OCI-LY1 (cell line): Measurements from ENCODE around the gene PHLPP1.

Experiments used
- H2AFZ ChIP-seq: fragments of 200-600 bp; sonication (generic), shearing (Covaris generic); 2 replicates; pipeline ENCODE4 v1.6.0; 2014; ENCODE audit warnings: antibody characterized with exemption, mild to moderate bottlenecking, low read length
- H3F3A ChIP-seq: fragments of 200-600 bp; sonication (generic), shearing (Covaris generic); 2 replicates; pipeline ENCODE4 v1.6.0; 2014; ENCODE audit warnings: mild to moderate bottlenecking, antibody characterized with exemption, low read length, moderate library complexity; ENCODE audit not compliant: insufficient read depth
- H3K27ac ChIP-seq: fragments of 200-600 bp; sonication (generic); 2 replicates; pipeline ENCODE4 v1.5.1; 2014; ENCODE audit warnings: low read length, mixed run types, mild to moderate bottlenecking, low read depth; ENCODE audit not compliant: poor library complexity, severe bottlenecking
- H3K27me3 ChIP-seq: fragments of 200-600 bp; sonication (generic); 2 replicates; pipeline ENCODE4 v1.6.0; 2014; ENCODE audit warnings: antibody characterized with exemption, mild to moderate bottlenecking, low read length, moderate library complexity; ENCODE audit not compliant: insufficient read depth
- H3K36me3 ChIP-seq: fragments of 200-600 bp; sonication (generic); 2 replicates; pipeline ENCODE4 v1.6.1; 2014; ENCODE audit warnings: mild to moderate bottlenecking, antibody characterized with exemption, low read length, moderate library complexity, mixed read lengths; ENCODE audit not compliant: insufficient read depth
- H3K4me1 ChIP-seq: fragments of 200-600 bp; sonication (generic); 2 replicates; pipeline ENCODE4 v1.5.1; 2014; ENCODE audit warnings: mild to moderate bottlenecking, low read length, moderate library complexity; ENCODE audit not compliant: insufficient read depth, severe bottlenecking
- H3K4me2 ChIP-seq: fragments of 200-600 bp; sonication (generic), shearing (Covaris generic); 2 replicates; pipeline ENCODE4 v1.6.1; 2014; ENCODE audit warnings: low read length
- H3K4me3 ChIP-seq: fragments of 200-600 bp; sonication (generic); 2 replicates; pipeline ENCODE4 v1.5.1; 2014; ENCODE audit warnings: low read length, low read depth, mild to moderate bottlenecking, mixed read lengths; ENCODE audit not compliant: poor library complexity, severe bottlenecking
- H3K79me2 ChIP-seq: fragments of 200-600 bp; shearing (Covaris generic); 2 replicates; pipeline ENCODE4 v1.6.1; 2016; ENCODE audit warnings: mixed run types, low read length, mixed read lengths; ENCODE audit not compliant: insufficient read depth
- H3K9ac ChIP-seq: fragments of 200-600 bp; sonication (generic), shearing (Covaris generic); 2 replicates; pipeline ENCODE4 v1.6.1; 2014; ENCODE audit warnings: mild to moderate bottlenecking, low read length, mixed read lengths
- H3K9me2 ChIP-seq: fragments of 200-600 bp; sonication (generic), shearing (Covaris generic); 2 replicates; pipeline ENCODE4 v1.6.1; 2014; ENCODE audit warnings: low read depth, mild to moderate bottlenecking, low read length, mixed read lengths
- H3K9me3 ChIP-seq: fragments of 200-600 bp; shearing (Covaris generic); 2 replicates; pipeline ENCODE4 v1.6.1; 2014; ENCODE audit warnings: low read length, mixed read lengths
- H4K20me1 ChIP-seq: fragments of 200-600 bp; sonication (generic), shearing (Covaris generic); 2 replicates; pipeline ENCODE4 v1.6.0; 2016; ENCODE audit warnings: mild to moderate bottlenecking, low read length; ENCODE audit not compliant: insufficient read depth
- CTCF ChIP-seq: fragments of 200-600 bp; sonication (generic), shearing (Covaris generic); IDR thresholded peaks from 2 replicates; pipeline ENCODE4 v1.5.1; 2017; ENCODE audit warnings: mild to moderate bottlenecking, antibody characterized with exemption, low read length, moderate library complexity, mixed read lengths
- EZH2 ChIP-seq: fragments of 200-600 bp; sonication (generic), shearing (Covaris generic); IDR thresholded peaks from 2 replicates; pipeline ENCODE4 v1.8.0; 2017; ENCODE audit warnings: borderline replicate concordance, mixed run types, mild to moderate bottlenecking, antibody characterized with exemption, low read length, moderate library complexity, mixed read lengths

Gene PHLPP1

GRCh38 chr18:62899534-62899933, 184.2 kb downstream of the PHLPP1 start:
- Histone ChIP-seq H3K4me2 (no peak overlapping the region), H3K36me3 (no peaks in the 10 kb centered on the region), H3K27ac (no peak overlapping the region), H2AFZ (no peak overlapping the region), H4K20me1 (no peaks in the 10 kb centered on the region), H3K79me2 (no peaks in the 10 kb centered on the region), H3F3A (no peaks in the 10 kb centered on the region), H3K27me3 (no peaks in the 10 kb centered on the region), H3K4me3 (no peak overlapping the region), H3K9me3 (no peaks in the 10 kb centered on the region), H3K4me1 (no peaks in the 10 kb centered on the region), H3K9ac (no peak overlapping the region), H3K9me2 (no peaks in the 10 kb centered on the region)
- TF ChIP-seq CTCF (no peak), EZH2 (no peak)

- no peak overlapping the region for H3K4me3 ChIP-seq
- no peak overlapping the region for H2AFZ ChIP-seq
- no peak overlapping the region for H3K27ac ChIP-seq
- no peaks in the 10 kb centered on the region for H3K79me2 ChIP-seq
- no peaks in the 10 kb centered on the region for H3K27me3 ChIP-seq
- no peak for TF ChIP-seq CTCF
- no peak for TF ChIP-seq EZH2
- no peaks in the 10 kb centered on the region for H3K36me3 ChIP-seq
- H4K20me1 ChIP-seq, result no peaks in the 10 kb centered on the region
- H3K4me2 ChIP-seq, result no peak overlapping the region
- H3K9me2 ChIP-seq, result no peaks in the 10 kb centered on the region
- no peaks in the 10 kb centered on the region for H3K4me1 ChIP-seq
- no peaks in the 10 kb centered on the region for H3F3A ChIP-seq
- H3K9ac ChIP-seq, result no peak overlapping the region
- H3K9me3 ChIP-seq, result no peaks in the 10 kb centered on the region
Observed at GRCh38 chr18:62900132-62900883, 185.0 kb downstream of the PHLPP1 start.

GRCh38 chr18:62902776-62903175, 187.4 kb downstream of the PHLPP1 start:
- Histone ChIP-seq H3F3A (no peaks in the 10 kb centered on the region), H3K36me3 (no peaks in the 10 kb centered on the region), H3K4me1 (no peaks in the 10 kb centered on the region), H3K4me2 (no peak overlapping the region), H3K27me3 (no peaks in the 10 kb centered on the region), H3K27ac (no peak overlapping the region), H3K9ac (no peak overlapping the region), H3K9me2 (no peaks in the 10 kb centered on the region), H3K4me3 (no peak overlapping the region), H2AFZ (no peak overlapping the region), H3K79me2 (no peaks in the 10 kb centered on the region), H4K20me1 (no peaks in the 10 kb centered on the region), H3K9me3 (no peaks in the 10 kb centered on the region)
- no peak for TF ChIP-seq CTCF
- TF ChIP-seq EZH2, result no peak
